ENCODE results near the gene PVR.

DNA sequence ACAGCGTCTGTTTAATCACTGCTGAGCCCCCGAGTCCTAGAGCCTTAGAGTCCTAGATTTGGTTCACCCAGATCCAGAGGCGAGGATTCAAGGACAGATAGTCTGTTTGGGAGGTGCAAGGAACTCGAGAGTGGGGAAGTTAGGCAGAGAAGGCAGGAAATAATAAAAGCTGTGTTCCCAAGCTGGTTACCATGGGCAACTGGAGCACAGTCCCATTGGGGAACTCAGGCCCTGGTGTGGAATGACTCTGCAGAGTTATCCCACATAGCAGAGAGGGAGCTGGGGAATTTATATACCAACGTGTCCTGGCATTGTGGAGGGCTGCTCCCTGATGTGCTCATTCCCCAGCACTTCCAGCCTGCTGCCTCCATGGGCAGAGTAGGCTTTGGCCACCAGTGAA is 20.6 kb upstream of the PVR start:
- TF ChIP-seq SPI1 (IDR thresholded peaks at IDR 0.05; ENCODE audit: borderline replicate concordance, insufficient read depth, low read depth, low read length) (no peak), MXI1 (IDR thresholded peaks at IDR 0.05; ENCODE audit: low read depth, low read length) (no peak), NFIC (IDR thresholded peaks at IDR 0.05; ENCODE audit: low read depth, low read length) (no peak)
- TF ChIP-seq, protein P1, sequence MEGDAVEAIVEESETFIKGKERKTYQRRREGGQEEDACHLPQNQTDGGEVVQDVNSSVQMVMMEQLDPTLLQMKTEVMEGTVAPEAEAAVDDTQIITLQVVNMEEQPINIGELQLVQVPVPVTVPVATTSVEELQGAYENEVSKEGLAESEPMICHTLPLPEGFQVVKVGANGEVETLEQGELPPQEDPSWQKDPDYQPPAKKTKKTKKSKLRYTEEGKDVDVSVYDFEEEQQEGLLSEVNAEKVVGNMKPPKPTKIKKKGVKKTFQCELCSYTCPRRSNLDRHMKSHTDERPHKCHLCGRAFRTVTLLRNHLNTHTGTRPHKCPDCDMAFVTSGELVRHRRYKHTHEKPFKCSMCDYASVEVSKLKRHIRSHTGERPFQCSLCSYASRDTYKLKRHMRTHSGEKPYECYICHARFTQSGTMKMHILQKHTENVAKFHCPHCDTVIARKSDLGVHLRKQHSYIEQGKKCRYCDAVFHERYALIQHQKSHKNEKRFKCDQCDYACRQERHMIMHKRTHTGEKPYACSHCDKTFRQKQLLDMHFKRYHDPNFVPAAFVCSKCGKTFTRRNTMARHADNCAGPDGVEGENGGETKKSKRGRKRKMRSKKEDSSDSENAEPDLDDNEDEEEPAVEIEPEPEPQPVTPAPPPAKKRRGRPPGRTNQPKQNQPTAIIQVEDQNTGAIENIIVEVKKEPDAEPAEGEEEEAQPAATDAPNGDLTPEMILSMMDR (IDR thresholded peaks at IDR 0.05 in 2 of 3, conservative IDR thresholded peaks at IDR 0.05 in 1 of 3; ENCODE audit: control insufficient read depth in 2 of 3, extremely low read depth in 1 of 3, insufficient read depth in 1 of 3, low read depth in 3 of 3, low read length in 3 of 3): no peak
